HepG2 (cell line): ENCODE measurements around the gene LRRFIP2. TPM values are rescaled to one million over a fixed set of nuclear protein-coding genes. Genes with fewer than 3 reads are reported as not detected.

Source experiments
- ATF7 ChIP-seq, 2 experiments: fragments of 450-650 bp in 1 of 2; sonication (generic) in 1 of 2; formaldehyde crosslinking in 1 of 2; IDR thresholded peaks; 2 replicates each; pipeline versions ENCODE4 v1.4.0 to v1.6.1; 2016 to 2020; ENCODE audit warnings: antibody characterized with exemption in 1 of 2, mild to moderate bottlenecking in 1 of 2, missing genetic modification reagents in 1 of 2
- BRCA1 ChIP-seq: sonication (generic); formaldehyde crosslinking; IDR thresholded peaks from 2 replicates; pipeline ENCODE4 v1.4.0; 2020; ENCODE audit warnings: missing genetic modification reagents
- HDAC6 ChIP-seq: fragments of 200-600 bp; sonication (generic); IDR thresholded peaks from 2 replicates; pipeline ENCODE4 v1.7.0; 2017; ENCODE audit warnings: mild to moderate bottlenecking, antibody characterized with exemption, low read length, low read depth
- HNF4G ChIP-seq, 2 experiments: sonication (generic) in 1 of 2; formaldehyde crosslinking in 1 of 2; IDR thresholded peaks; 2 replicates each; pipeline versions ENCODE4 v1.4.0 to v1.6.1; 2011 to 2020; ENCODE audit warnings: borderline replicate concordance in 2 of 2, low read depth in 2 of 2, mild to moderate bottlenecking in 2 of 2, low read length in 1 of 2, missing genetic modification reagents in 1 of 2, moderate library complexity in 1 of 2
- HOXA3 ChIP-seq: sonication (generic); formaldehyde crosslinking; IDR thresholded peaks from 2 replicates; pipeline ENCODE4 v1.5.0; 2020; ENCODE audit warnings: missing genetic modification reagents
- MIER2 ChIP-seq: IDR thresholded peaks from 2 replicates; pipeline ENCODE4 v1.6.1; 2016; ENCODE audit warnings: missing biosample characterization, missing genetic modification reagents
- MXD4 ChIP-seq: IDR thresholded peaks from 2 replicates; pipeline ENCODE4 v1.6.1; 2016; ENCODE audit warnings: mild to moderate bottlenecking, missing biosample characterization, missing genetic modification reagents
- PBX3 ChIP-seq: sonication (generic); formaldehyde crosslinking; IDR thresholded peaks from 2 replicates; pipeline ENCODE4 v1.8.1; 2023; ENCODE audit warnings: missing genetic modification reagents, inconsistent platforms, borderline replicate concordance
- PHF20 ChIP-seq: sonication (generic); formaldehyde crosslinking; IDR thresholded peaks from 2 replicates; pipeline ENCODE4 v1.5.0; 2020; ENCODE audit warnings: mild to moderate bottlenecking, missing genetic modification reagents
- PTBP1 ChIP-seq: fragments of 200-400 bp; formaldehyde crosslinking; IDR thresholded peaks from 2 replicates; pipeline ENCODE4 v1.6.1; 2018; ENCODE audit warnings: low read length, low read depth; ENCODE audit not compliant: poor library complexity, severe bottlenecking
- TBX2 ChIP-seq: sonication (generic); formaldehyde crosslinking; IDR thresholded peaks from 2 replicates; pipeline ENCODE4 v1.5.0; 2020; ENCODE audit warnings: missing genetic modification reagents, mild to moderate bottlenecking, borderline replicate concordance
- ZBTB25 ChIP-seq: IDR thresholded peaks from 2 replicates; pipeline ENCODE4 v1.6.1; 2018; ENCODE audit warnings: missing genetic modification reagents
- ZNF160 ChIP-seq: sonication (generic); formaldehyde crosslinking; IDR thresholded peaks from 2 replicates; pipeline ENCODE4 v1.8.0; 2022; ENCODE audit warnings: mild to moderate bottlenecking, inconsistent platforms, missing genetic modification reagents
- ZNF350 ChIP-seq: sonication (generic); formaldehyde crosslinking; IDR thresholded peaks from 2 replicates; pipeline ENCODE4 v1.4.0; 2020; ENCODE audit warnings: mild to moderate bottlenecking, low read depth, missing genetic modification reagents, borderline replicate concordance
- ZNF652 ChIP-seq: IDR thresholded peaks from 2 replicates; pipeline ENCODE4 v1.6.1; 2016; ENCODE audit warnings: low read depth, borderline replicate concordance
- ZNF749 ChIP-seq: sonication (generic); formaldehyde crosslinking; IDR thresholded peaks from 2 replicates; pipeline ENCODE4 v1.8.0; 2022; ENCODE audit warnings: mild to moderate bottlenecking, missing genetic modification reagents, moderate library complexity, borderline replicate concordance
- ZSCAN20 ChIP-seq: sonication (generic); formaldehyde crosslinking; IDR thresholded peaks from 2 replicates; pipeline ENCODE4 v1.4.0; 2020; ENCODE audit warnings: missing genetic modification reagents, mild to moderate bottlenecking, borderline replicate concordance
- polyA plus RNA-seq, 8 experiments: library from polyadenylated mRNA; depleted of rRNA in 3 of 8; stranded (reverse) in 7 of 8; unstranded in 1 of 8; fragments of >200 nt; fragmentation: Illumina TruSeq in 4 of 8; extraction: Trizol in 4 of 8; gene quantifications; 2 replicates each; pipeline versions ENCODE4 v1.2.1 to v1.2.3, GENCODE V29; 2011 to 2016; ENCODE audit warnings: low read depth in 4 of 8, missing spikeins in 1 of 8, mixed read lengths in 1 of 8; ENCODE audit not compliant: insufficient read depth in 1 of 8
- total RNA-seq, 5 experiments: library from RNA; depleted of rRNA; stranded (reverse); fragments of >200 nt; fragmentation: Illumina TruSeq; extraction: Trizol; gene quantifications; 2 replicates each; pipeline ENCODE4 v1.2.3, GENCODE V29; 2016; ENCODE audit warnings: low read depth in 1 of 5
- TF ChIP-seq, protein P1 (sequence below), 2 experiments: sonication (generic) in 1 of 2; formaldehyde crosslinking in 1 of 2; IDR thresholded peaks; 2 replicates each; pipeline versions ENCODE4 v1.4.0 to v1.6.1; 2016 to 2020; ENCODE audit warnings: borderline replicate concordance in 1 of 2, low read depth in 1 of 2, mild to moderate bottlenecking in 1 of 2, missing genetic modification reagents in 1 of 2

Gene LRRFIP2
- total and polyA plus RNA-seq, 2 of the 13 experiments (the other 11 are each of a cell fraction or from before 2014, with no cell fraction given) = 13.5 to 32.2 TPM

GRCh38 chr3:37217098-37217849, 42.9 kb upstream of the LRRFIP2 start (continued):
- TF ChIP-seq TBX2 (CRISPR knock-in tag) (peak; percentile 70; the same call in 1 of the 2 replicates), ZNF749 (CRISPR knock-in tag) (no peak), MIER2 (CRISPR knock-in tag) (peak; percentile 42; the same call in 1 of the 2 replicates), PHF20 (CRISPR knock-in tag) (peak; percentile 59), HOXA3 (CRISPR knock-in tag) (peak; percentile 66; the same call in 1 of the 2 replicates), ATF7 (IDR thresholded peaks at IDR 0.05) (no peak), ATF7 (CRISPR knock-in tag; IDR thresholded peaks at IDR 0.05) (peak; percentile 77; the same call in 1 of the 2 replicates), ZBTB25 (CRISPR knock-in tag) (peak; percentile 44; the same call in 1 of the 2 replicates), PTBP1 (no peak), BRCA1 (CRISPR knock-in tag) (no peak; the same call in 1 of the 2 replicates), HNF4G (IDR thresholded peaks at IDR 0.05; ENCODE audit: borderline replicate concordance, low read depth, low read length) (peak; percentile 73), HNF4G (CRISPR knock-in tag; IDR thresholded peaks at IDR 0.05; ENCODE audit: borderline replicate concordance, low read depth) (peak; percentile 85), ZNF350 (CRISPR knock-in tag) (peak; percentile 88; the same call in 1 of the 2 replicates), MXD4 (0 out of 2 replicates have a peak, but pooled peaks have one; percentile 36), PBX3 (CRISPR knock-in tag) (no peak), HDAC6 (no peak), ZSCAN20 (no peak), ZNF160 (CRISPR knock-in tag) (no peak; the same call in 1 of the 2 replicates), ZNF652 (no peak)
- TF ChIP-seq, protein P1, sequence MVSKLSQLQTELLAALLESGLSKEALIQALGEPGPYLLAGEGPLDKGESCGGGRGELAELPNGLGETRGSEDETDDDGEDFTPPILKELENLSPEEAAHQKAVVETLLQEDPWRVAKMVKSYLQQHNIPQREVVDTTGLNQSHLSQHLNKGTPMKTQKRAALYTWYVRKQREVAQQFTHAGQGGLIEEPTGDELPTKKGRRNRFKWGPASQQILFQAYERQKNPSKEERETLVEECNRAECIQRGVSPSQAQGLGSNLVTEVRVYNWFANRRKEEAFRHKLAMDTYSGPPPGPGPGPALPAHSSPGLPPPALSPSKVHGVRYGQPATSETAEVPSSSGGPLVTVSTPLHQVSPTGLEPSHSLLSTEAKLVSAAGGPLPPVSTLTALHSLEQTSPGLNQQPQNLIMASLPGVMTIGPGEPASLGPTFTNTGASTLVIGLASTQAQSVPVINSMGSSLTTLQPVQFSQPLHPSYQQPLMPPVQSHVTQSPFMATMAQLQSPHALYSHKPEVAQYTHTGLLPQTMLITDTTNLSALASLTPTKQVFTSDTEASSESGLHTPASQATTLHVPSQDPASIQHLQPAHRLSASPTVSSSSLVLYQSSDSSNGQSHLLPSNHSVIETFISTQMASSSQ (IDR thresholded peaks at IDR 0.05; ENCODE audit: low read depth) = no peak
- TF ChIP-seq, protein P1 (CRISPR knock-in tag; IDR thresholded peaks at IDR 0.05; ENCODE audit: borderline replicate concordance) = 0 out of 2 replicates have a peak, but pooled peaks have one; percentile 55
